GM18517 (cell line): ENCODE measurements around the gene GRIP1.
A peak's percentile ranks its signal among the peaks of the same experiment; 100 is the strongest.

Source experiments
- ATAC-seq: cut with Tn5 transposase; IDR thresholded peaks from one replicate; pipeline ENCODE4 v1.9.1; 2021; ENCODE audit warnings: mild to moderate bottlenecking, moderate library complexity; ENCODE audit not compliant: unreplicated experiment

GRIP1 gene

GRCh38 chr12:66678338-66679275, at the start of gene GRIP1:
GRIP1 (minus strand) TSS chr12:66679076; CDS start chr12:66678904, 172 bp downstream.
- no peak for ATAC-seq

- no peak for ATAC-seq
Measured at GRCh38 chr12:66726556-66726955, 47.7 kb upstream of the GRIP1 start.

- no peak for ATAC-seq
Measured at GRCh38 chr12:66725031-66725430, 46.2 kb upstream of the GRIP1 start.

DNA sequence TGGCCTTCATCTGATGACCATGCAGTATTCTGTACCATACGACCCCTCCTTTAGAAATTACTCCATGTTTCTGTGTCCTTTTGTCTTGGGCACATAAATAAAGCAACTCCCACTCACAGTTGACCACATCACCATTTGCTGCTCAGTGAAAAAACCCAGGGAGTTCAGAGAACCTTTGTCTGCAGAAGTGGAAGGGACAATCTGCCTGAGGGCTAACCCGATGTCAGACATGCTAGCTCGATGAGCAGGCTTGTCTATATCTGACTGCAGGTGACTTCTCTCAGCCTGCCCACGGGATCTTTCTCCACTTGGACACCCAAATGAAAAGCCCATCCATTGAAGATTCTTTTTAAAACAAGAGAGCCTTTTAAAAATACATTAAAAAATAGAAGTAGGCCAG, 45.7 kb upstream of the GRIP1 start:
- ATAC-seq = no peak

DNA sequence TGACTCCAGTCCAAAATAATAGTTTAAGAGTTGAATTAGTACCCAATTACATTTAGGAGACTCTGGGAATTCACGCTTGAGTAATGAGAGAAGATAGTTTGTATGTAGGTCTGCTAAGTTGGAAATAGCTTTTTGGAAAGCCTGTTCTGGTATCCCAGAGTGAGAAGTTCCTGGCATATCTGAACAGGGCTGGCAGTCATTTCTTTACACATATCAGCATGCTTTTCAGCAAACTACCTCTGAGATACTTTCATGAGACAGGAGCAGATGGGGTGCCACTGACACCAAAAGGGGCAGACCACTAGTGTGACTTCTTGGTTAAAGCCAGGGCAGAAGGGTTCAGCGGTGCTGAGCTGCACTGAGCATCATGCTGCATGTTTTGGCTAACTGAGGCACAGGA, 45.1 kb upstream of the GRIP1 start:
- ATAC-seq = no peak

- ATAC-seq = no peak
Measured at GRCh38 chr12:66719862-66720261, 41.0 kb upstream of the GRIP1 start.

DNA sequence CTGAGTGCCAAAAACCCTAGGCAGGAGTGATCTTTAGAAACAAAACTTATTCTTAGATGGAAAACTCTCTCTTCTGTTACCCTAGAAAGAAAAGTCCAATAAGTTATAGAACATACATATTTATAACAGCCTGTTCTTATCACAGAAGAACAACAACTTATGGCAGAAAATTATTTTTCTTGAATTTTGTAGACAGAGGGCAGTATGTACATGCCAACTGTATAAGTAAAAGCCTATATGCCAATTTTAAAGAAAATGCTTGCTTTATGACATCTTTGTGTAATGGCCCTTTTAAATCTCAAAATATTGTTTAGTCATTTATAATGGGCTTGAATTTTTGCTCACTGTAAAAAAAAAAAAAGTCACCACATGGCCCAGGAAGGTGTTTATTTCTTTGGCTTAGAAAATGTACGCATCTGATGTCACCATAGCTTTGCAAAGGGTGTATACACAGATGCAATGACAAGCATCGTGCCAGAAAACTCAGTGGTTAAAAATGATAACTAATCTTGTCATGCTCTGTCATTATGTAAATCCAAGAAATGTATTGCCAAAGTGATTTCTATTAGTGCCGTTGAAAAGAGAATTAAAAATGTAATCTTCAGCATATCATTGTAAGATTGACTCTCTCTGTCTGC, 38.3 kb upstream of the GRIP1 start:
- no peak for ATAC-seq

GRCh38 chr12:66716522-66716921, 37.6 kb upstream of the GRIP1 start:
- ATAC-seq = no peak

- no peak for ATAC-seq
Measured at GRCh38 chr12:66714709-66715108, 35.8 kb upstream of the GRIP1 start.

- peak; percentile 64 for ATAC-seq
Measured at GRCh38 chr12:66713984-66714383, 35.1 kb upstream of the GRIP1 start.

DNA sequence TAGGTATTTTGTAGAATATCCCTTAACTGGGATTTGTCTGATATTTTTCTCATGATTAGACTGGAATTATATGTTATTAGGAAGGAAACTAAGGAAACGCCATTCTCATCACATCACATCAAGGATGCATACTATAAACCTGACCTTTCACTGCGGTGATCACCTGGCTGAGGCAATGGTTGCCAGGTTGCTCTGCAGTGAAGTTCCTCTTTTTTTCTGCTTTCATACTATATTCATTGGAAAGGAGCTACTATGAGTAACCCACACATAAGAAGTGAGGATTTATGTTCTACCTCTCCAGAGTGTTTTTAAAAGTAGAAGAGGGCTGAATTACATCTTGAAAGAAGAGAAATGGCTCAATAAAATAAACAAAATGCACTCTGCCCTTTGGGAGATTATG, 31.0 kb upstream of the GRIP1 start:
- no peak for ATAC-seq

GRCh38 chr12:66709457-66709773, 30.5 kb upstream of the GRIP1 start:
- no peak for ATAC-seq

GRCh38 chr12:66708704-66709456, 30.0 kb upstream of the GRIP1 start:
- ATAC-seq = no peak

GRCh38 chr12:66707002-66707697, 28.3 kb upstream of the GRIP1 start:
- ATAC-seq = no peak

DNA sequence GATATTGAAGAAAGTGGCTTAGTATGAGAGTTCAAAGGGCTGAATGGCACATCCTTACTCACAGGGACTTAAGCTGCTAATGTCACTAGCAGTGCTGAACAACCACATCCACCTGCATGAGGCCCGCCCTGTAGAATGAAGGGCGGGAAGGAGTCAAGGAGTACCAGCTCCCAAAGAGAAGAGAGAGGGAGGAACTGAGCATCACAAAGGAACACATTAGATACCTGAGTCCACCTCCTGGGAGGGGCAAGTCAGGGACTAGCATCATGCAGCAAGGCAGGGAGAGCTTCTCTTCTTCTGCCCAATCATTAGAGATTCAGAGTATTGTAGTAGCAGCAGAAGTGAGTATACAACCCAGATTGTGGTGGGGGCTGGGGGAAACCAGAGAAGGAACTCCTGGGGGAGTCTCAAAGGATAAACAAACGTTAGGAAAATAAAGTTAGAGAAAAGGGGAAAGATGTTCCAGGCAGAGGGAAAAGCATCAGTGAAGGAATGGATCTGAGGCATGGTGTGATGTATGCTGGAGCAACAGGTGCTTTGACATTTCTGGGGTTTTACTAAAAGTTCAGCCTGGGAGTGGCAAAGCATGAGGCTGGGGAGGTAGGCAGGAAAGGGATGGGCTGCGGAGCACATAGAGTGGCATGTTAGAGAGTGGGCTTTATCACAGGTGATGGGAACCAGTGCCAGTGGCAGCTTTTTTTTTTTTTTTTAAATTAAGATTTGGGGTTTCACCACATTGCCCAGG, 21.0 kb upstream of the GRIP1 start:
- ATAC-seq = no peak

- ATAC-seq = no peak
Measured at GRCh38 chr12:66698558-66698957, 19.7 kb upstream of the GRIP1 start.

- no peak for ATAC-seq
Measured at GRCh38 chr12:66697404-66697803, 18.5 kb upstream of the GRIP1 start.

DNA sequence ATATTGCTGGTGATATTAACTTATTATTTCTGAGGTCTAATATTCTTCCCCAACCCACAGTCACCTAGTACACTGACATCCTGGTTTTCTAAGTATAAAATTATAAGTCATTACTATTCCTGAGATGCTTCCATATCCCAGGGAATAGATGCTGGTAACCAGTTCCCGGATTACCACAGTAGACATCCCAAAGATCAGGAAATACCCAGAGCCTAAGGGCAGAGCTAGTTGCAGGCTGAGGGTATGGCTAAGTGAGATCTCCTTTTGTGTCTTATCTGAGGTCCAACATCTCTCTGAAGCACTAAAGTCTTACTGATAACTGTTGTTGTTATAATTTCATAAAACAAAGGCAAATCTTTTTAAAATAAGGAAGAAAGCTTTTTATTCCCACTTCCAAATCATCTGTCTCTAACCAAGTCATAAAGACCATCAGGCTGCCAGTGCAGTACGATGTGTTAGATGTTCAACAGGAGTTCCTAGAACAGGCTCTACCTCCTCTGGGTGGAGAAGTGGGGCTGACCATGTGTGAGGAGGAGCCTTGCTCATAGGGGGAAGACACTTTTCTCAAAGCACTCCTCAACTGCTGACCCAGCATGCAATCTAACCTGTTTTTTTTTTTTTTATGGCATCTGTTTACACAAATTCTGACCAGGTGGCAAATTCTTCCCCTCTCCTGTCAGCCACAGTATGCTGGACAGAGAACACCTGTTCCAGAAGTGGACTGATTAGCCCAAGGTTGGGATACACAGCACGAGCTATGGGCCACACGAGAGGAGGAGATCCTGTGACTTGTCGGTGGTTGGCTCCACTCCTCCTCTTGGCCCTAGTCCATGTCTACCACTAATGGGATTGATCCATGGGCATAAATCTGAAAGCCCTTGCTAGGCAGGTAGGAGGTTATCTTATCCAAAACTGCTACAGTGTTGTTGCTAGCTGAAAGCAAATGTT, 16.1 kb upstream of the GRIP1 start:
- ATAC-seq = no peak

DNA sequence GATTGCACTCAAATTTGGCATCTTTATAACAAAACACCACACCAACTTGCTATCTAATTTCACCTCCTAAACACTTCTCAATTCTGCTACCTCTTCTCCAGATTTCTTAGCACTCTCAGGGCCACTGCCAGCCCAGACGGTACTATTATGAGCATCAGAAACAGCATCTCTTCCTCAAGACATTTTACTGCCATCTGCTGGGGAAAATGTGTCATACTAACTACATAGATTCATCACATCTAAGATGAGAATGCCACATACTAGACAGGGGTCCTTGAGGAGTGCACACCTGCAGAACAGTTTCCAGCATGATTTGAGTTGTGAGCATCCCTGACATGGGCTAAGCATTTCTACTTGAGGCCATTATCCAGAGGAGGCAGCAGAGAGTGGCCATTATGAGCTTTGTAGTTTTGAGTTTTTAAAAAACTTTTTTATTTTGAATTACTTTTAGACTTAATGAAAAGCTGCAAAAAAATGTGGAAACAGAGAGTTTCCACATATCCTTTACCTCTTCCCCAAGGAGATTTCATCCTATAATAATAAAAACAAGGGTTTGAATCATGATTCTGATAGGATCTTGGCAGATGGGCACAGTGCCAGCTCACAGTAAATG, 15.1 kb upstream of the GRIP1 start:
- ATAC-seq = peak; percentile 84
